GM10266 (cell line): ENCODE results near the gene CHSY3.

Experiments
- DNase-seq: peaks from one replicate; pipeline ENCODE4 v3.0.0; 2012; ENCODE audit errors: extremely low spot score
- TF ChIP-seq, protein P1 (sequence below): IDR thresholded peaks from 2 replicates; pipeline ENCODE4 v1.5.1; 2012; ENCODE audit warnings: mild to moderate bottlenecking, low read depth; ENCODE audit not compliant: control insufficient read depth, insufficient read depth; ENCODE audit errors: missing control alignments

Gene CHSY3

GRCh38 chr5:129945774-129946270 lies 41.6 kb downstream of the CHSY3 start:
- TF ChIP-seq, protein P1, sequence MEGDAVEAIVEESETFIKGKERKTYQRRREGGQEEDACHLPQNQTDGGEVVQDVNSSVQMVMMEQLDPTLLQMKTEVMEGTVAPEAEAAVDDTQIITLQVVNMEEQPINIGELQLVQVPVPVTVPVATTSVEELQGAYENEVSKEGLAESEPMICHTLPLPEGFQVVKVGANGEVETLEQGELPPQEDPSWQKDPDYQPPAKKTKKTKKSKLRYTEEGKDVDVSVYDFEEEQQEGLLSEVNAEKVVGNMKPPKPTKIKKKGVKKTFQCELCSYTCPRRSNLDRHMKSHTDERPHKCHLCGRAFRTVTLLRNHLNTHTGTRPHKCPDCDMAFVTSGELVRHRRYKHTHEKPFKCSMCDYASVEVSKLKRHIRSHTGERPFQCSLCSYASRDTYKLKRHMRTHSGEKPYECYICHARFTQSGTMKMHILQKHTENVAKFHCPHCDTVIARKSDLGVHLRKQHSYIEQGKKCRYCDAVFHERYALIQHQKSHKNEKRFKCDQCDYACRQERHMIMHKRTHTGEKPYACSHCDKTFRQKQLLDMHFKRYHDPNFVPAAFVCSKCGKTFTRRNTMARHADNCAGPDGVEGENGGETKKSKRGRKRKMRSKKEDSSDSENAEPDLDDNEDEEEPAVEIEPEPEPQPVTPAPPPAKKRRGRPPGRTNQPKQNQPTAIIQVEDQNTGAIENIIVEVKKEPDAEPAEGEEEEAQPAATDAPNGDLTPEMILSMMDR = no peak

DNA sequence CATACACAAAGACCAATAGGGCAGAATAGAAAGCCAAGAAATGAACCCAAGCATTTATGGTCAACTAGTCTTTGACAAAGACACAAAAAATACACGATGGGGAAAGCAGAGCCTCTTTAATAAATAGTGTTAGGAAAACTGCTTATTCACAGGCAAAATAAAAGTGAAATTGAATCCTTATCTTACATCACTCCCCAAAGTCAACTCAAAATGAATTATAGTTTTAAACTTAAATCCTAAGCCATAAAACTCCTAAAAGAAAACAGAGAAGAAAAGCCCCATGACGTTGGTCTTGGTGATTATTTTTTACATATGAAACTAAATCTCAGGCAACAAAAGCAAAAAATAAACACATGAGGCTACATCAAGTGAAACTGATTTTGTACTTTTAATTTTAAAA lies 46.8 kb downstream of the CHSY3 start:
- TF ChIP-seq, protein P1 = no peak
- no peak for DNase-seq

More at GRCh38 chr5:129945774-129946270, 41.6 kb downstream of the CHSY3 start:
- no peak for DNase-seq

DNA sequence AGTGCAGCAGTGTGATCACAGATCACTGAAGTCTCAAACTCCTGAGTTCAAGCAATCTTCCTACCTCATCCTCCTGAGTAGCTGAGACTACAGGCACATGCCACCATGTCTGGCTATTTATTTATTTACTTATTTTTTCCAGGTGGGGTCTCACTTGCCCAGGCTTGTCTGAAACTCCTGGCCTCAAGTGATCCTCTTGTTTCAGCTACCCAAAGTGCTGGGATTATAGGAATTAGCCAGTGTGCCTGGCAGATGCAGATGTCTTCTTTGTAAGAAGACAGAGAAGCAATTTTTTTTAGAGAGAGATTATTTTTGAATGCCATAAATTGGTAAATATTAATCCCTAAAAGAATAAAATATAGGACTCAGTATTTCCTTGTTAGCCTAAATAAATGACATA lies 54.3 kb downstream of the CHSY3 start:
- TF ChIP-seq, protein P1 = no peak
- no peak for DNase-seq

DNA sequence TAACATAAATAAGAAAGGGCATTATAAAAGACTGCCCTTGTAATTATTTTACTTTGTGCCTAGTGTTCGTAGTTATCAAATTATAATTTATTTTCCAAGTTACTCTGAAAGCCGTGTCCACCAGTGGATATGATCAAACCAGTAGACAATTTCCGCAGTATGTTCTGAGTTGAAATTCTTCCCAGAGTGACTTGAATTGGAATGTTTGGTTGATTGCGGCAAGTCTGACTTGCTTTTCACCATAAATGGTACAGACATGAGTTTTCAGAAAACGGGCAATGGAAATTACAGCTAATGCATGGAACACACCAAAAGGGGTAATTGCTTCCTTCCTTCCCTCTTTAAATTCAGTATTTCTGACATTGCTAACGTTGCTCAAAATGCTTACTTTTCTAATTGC lies 56.6 kb downstream of the CHSY3 start:
- DNase-seq = no peak
- TF ChIP-seq, protein P1 = no peak

DNA sequence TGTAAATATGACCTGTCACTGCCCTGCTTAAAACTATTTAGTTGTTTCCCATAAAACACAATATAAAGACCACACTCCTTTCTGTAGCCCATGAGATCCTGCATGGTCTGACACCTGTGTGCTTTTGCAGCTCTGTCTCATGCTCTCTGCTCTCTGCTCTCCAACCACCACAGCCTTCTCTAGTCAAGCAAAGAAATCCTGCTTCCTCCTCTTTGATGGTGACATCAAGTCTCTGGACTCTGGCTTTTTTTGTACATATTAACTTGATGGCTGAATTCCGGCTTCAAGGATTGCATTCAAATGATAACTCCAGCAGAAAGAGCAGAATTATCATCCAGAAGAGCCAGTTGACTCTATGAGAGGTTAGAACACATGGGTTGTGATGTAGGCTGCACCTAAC lies 58.2 kb downstream of the CHSY3 start:
- TF ChIP-seq, protein P1 = no peak
- no peak for DNase-seq

DNA sequence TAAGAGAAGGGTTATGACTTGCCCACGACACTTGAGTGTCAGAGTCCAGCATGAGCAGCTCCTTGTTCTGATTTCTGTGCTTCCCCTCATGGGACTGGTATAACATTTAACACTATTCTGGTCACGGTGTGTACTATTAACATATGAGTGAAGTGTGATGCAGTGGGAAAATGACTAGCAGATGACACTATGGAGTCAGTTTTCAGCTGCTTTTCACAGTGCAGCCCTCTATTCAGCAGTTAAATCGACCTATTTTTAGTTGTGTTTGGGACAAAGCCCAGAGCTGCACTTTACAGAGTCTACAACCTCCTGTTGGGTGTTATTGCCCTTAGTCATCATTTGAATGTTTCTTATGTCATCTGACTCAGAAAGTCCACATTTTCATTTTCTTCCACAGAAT lies 59.1 kb downstream of the CHSY3 start:
- TF ChIP-seq, protein P1 = no peak
- no peak for DNase-seq

DNA sequence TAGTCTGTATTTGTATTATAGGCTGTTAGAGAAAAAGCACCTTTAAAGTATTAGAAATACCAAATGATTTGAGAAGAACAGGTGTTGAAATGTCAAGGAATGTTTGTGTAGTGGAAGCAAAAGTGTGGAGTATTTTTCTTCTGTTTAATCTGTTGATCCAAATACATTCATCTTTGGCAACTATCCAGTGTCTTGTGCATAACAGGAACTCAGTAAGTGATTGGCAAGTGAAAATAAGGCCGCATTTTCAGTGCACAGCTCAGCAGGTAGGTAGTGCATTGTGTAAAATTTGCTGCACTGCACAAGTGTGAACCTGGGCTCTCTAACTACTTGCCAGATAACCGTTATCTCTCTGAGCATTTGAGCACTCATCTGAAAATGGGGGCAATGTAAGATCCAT lies 61.8 kb downstream of the CHSY3 start:
- TF ChIP-seq, protein P1 = no peak
- DNase-seq = no peak
